GM12878 (cell line): ENCODE measurements around the gene ZNF625. TPM values are rescaled to one million over a fixed set of nuclear protein-coding genes. Genes with fewer than 3 reads are reported as not detected.

Experiments
- ATF7 ChIP-seq: fragments of 450-650 bp; IDR thresholded peaks from 2 replicates; pipeline ENCODE4 v1.6.1; 2016; ENCODE audit warnings: low read depth, mild to moderate bottlenecking
- BCL11A ChIP-seq: IDR thresholded peaks from 2 replicates; pipeline ENCODE4 v1.6.1; 2011; ENCODE audit warnings: low read depth, low read length
- BCLAF1 ChIP-seq: fragments of 450-650 bp; IDR thresholded peaks from 2 replicates; pipeline ENCODE4 v1.6.1; 2017; ENCODE audit warnings: antibody characterized with exemption, mild to moderate bottlenecking, moderate library complexity
- BMI1 ChIP-seq: fragments of 450-650 bp; IDR thresholded peaks from 2 replicates; pipeline ENCODE4 v1.6.1; 2016; ENCODE audit warnings: mild to moderate bottlenecking, moderate library complexity, borderline replicate concordance
- DPF2 ChIP-seq: fragments of 450-650 bp; IDR thresholded peaks from 2 replicates; pipeline ENCODE4 v1.6.1; 2017; ENCODE audit warnings: mild to moderate bottlenecking
- E2F8 ChIP-seq: fragments of 450-650 bp; IDR thresholded peaks from 2 replicates; pipeline ENCODE4 v1.6.1; 2018; ENCODE audit warnings: mild to moderate bottlenecking, low read depth, moderate library complexity; ENCODE audit not compliant: partially characterized antibody
- FOXK2 ChIP-seq: fragments of 450-650 bp; IDR thresholded peaks from 2 replicates; pipeline ENCODE4 v1.6.1; 2017; ENCODE audit warnings: mild to moderate bottlenecking, moderate library complexity
- GABPA ChIP-seq: IDR thresholded peaks from 2 replicates; pipeline ENCODE4 v1.6.1; 2014; ENCODE audit warnings: antibody characterized with exemption, low read depth, mild to moderate bottlenecking, inconsistent platforms
- HDAC2 ChIP-seq: fragments of 200-600 bp; sonication (generic); IDR thresholded peaks from 2 replicates; pipeline ENCODE4 v1.6.1; 2017
- IKZF2 ChIP-seq, 2 experiments: fragments of 450-650 bp; IDR thresholded peaks; 2 replicates each; pipeline ENCODE4 v1.6.1; 2017; ENCODE audit warnings: mild to moderate bottlenecking in 2 of 2, moderate library complexity in 2 of 2
- JUNB ChIP-seq: IDR thresholded peaks from 2 replicates; pipeline ENCODE4 v1.6.1; 2016; ENCODE audit warnings: antibody characterized with exemption, mild to moderate bottlenecking
- NFXL1 ChIP-seq: fragments of 450-650 bp; IDR thresholded peaks from 2 replicates; pipeline ENCODE4 v1.6.1; 2017; ENCODE audit warnings: antibody characterized with exemption, mild to moderate bottlenecking, borderline replicate concordance
- RCOR1 ChIP-seq: conservative IDR thresholded peaks from 2 replicates; pipeline ENCODE4 v1.6.1; 2012; ENCODE audit warnings: low read depth, low read length, improper control_type of control experiment
- SMC3 ChIP-seq: IDR thresholded peaks from 2 replicates; pipeline ENCODE4 v1.6.1; 2011; ENCODE audit warnings: low read length, improper control_type of control experiment, borderline replicate concordance
- SREBF2 ChIP-seq: IDR thresholded peaks from 2 replicates; pipeline ENCODE4 v1.6.1; 2012; ENCODE audit warnings: mild to moderate bottlenecking, low read length
- WRNIP1 ChIP-seq: IDR thresholded peaks from 2 replicates; pipeline ENCODE4 v1.6.1; 2011; ENCODE audit warnings: low read depth, low read length, improper control_type of control experiment, borderline replicate concordance
- ZBTB4 ChIP-seq: fragments of 450-650 bp; formaldehyde crosslinking; IDR thresholded peaks from 2 replicates; pipeline ENCODE4 v1.4.0; 2022; ENCODE audit warnings: mild to moderate bottlenecking, moderate library complexity
- ZNF217 ChIP-seq: fragments of 450-650 bp; IDR thresholded peaks from 2 replicates; pipeline ENCODE4 v1.6.1; 2017; ENCODE audit warnings: antibody characterized with exemption, mild to moderate bottlenecking
- ZNF687 ChIP-seq: fragments of 450-650 bp; IDR thresholded peaks from 2 replicates; pipeline ENCODE4 v1.6.1; 2017; ENCODE audit warnings: mild to moderate bottlenecking, moderate library complexity
- polyA plus RNA-seq, 11 experiments: library from polyadenylated mRNA; depleted of rRNA in 4 of 11; unstranded in 6 of 11; stranded (reverse) in 5 of 11; fragments of >200 nt; fragmentation: Nextera tagmentation in 4 of 11; fragmentation: Illumina TruSeq in 1 of 11; extraction: Ambion mirVana in 4 of 11; extraction: Trizol in 1 of 11; gene quantifications; 1 replicate in 1 of 11; 2 replicates in 10 of 11; pipeline versions ENCODE4 v1.2.1 to v1.2.3, GENCODE V29; 2011 to 2016; ENCODE audit warnings: inconsistent platforms in 2 of 11, missing spikeins in 2 of 11, low read depth in 1 of 11
- total RNA-seq, 4 experiments: library from RNA; depleted of rRNA in 3 of 4; stranded (reverse); fragments of >200 nt in 3 of 4; fragmentation: Illumina TruSeq in 1 of 4; extraction: Trizol in 1 of 4; gene quantifications; 2 replicates each; pipeline versions ENCODE4 v1.2.1 to v1.2.3, GENCODE V29; 2013 to 2021

The ZNF625 gene
- total and polyA plus RNA-seq, 10 of the 15 experiments (the other 5 are each of a cell fraction or from before 2014, with no cell fraction given), result 0.52 to 5.0 (median 1.3) TPM

GRCh38 chr19:12139885-12140544, 16.5 kb downstream of the ZNF625 start, which contains the start of gene ZNF20 (continued):
- TF ChIP-seq E2F8, result no peak
- TF ChIP-seq WRNIP1, result no peak
- no peak for TF ChIP-seq RCOR1
- TF ChIP-seq ZNF217, result no peak
- TF ChIP-seq ATF7, result no peak
- no peak for TF ChIP-seq HDAC2
- TF ChIP-seq SREBF2, result no peak
- TF ChIP-seq IKZF2 (IDR thresholded peaks at IDR 0.05), result peak; percentile 68 to 71
- 0 out of 2 replicates have a peak, but pooled peaks have one; percentile 5 for TF ChIP-seq BCL11A
- no peak for TF ChIP-seq GABPA
- no peak for TF ChIP-seq BCLAF1
- TF ChIP-seq SMC3, result peak; percentile 4; the same call in 1 of the 2 replicates
- TF ChIP-seq ZNF687, result no peak
- TF ChIP-seq ZBTB4 (CRISPR knock-in tag), result no peak
- TF ChIP-seq JUNB, result no peak
- 0 out of 2 replicates have a peak, but pooled peaks have one; percentile 44 for TF ChIP-seq DPF2
- no peak for TF ChIP-seq FOXK2
- no peak for TF ChIP-seq BMI1
- no peak for TF ChIP-seq NFXL1
